ENCODE measurements around the gene FKBP4.

- TF ChIP-seq, protein P1, sequence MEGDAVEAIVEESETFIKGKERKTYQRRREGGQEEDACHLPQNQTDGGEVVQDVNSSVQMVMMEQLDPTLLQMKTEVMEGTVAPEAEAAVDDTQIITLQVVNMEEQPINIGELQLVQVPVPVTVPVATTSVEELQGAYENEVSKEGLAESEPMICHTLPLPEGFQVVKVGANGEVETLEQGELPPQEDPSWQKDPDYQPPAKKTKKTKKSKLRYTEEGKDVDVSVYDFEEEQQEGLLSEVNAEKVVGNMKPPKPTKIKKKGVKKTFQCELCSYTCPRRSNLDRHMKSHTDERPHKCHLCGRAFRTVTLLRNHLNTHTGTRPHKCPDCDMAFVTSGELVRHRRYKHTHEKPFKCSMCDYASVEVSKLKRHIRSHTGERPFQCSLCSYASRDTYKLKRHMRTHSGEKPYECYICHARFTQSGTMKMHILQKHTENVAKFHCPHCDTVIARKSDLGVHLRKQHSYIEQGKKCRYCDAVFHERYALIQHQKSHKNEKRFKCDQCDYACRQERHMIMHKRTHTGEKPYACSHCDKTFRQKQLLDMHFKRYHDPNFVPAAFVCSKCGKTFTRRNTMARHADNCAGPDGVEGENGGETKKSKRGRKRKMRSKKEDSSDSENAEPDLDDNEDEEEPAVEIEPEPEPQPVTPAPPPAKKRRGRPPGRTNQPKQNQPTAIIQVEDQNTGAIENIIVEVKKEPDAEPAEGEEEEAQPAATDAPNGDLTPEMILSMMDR (IDR thresholded peaks at IDR 0.05; ENCODE audit: insufficient read depth, low read length) = no peak
- TF ChIP-seq REST (IDR thresholded peaks at IDR 0.05; ENCODE audit: insufficient replicate concordance, low read depth) (no peak), POLR2AphosphoS5 (IDR thresholded peaks at IDR 0.05; ENCODE audit: low read depth) (no peak), GABPA (IDR thresholded peaks at IDR 0.05; ENCODE audit: low read depth) (no peak), SPI1 (IDR thresholded peaks at IDR 0.05; ENCODE audit: borderline replicate concordance, low read depth) (no peak)
Observed at GRCh38 chr12:2792671-2793500, 1.9 kb upstream of the FKBP4 start.

Measured in HL-60 (cell line).